ENCODE results near the gene ME3.

ME3 gene

DNA sequence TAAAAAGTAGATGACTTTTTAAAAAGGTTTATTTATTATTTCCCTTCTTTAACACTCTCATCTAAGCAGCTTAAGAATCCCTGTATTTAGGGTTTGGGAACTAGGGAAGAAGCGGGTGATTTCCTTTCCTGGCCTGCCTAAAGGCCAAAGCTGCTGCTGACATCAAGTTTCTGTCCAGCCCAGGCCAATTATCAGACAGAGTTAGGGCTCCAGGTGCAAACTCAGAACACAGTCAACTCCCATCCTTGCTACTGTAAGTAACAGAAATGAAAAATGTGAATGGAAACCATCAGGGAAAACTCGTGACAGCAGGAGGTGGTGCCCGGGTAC lies 188.8 kb downstream of the ME3 start:
- no peak for FAIRE-seq

DNA sequence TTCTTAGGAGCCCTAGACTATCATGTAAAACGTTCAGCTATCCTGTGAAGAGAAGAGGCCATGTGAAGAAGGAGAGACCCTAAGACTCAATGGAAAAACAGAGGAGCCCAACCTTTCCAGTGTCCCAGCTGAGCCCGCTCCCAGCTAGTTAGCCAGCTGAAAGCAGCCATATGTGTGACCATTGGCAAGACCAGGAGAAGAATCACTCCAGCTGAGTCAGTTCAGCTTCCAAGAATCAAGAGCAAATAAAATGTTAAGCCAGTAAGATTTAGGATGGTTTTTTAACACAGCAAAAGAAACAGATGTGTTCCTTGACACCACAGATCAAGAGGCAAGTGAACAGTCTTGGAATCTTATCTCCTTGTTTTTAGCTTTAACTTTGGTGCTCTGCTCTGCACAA lies 189.7 kb downstream of the ME3 start:
- FAIRE-seq: no peak

DNA sequence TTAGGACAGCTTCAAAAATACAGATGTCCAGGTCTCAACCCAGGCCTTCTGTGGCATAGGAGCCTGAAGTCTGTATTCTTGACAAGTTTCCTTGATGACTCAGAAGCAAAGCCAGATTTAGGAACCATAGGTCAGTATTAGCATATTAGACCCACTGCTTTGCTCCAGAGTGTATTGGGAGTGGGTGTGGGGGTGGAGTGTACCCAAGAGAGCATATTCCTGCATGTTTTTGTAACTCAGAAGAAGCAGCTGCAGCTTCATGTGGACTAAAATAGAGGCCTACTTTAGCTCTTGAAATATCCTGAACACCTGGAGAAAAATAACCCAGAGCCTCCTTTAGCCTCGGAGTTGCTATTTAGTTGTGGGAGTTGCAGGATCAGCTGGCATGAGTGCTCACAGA lies 191.0 kb downstream of the ME3 start:
- FAIRE-seq: no peak

DNA sequence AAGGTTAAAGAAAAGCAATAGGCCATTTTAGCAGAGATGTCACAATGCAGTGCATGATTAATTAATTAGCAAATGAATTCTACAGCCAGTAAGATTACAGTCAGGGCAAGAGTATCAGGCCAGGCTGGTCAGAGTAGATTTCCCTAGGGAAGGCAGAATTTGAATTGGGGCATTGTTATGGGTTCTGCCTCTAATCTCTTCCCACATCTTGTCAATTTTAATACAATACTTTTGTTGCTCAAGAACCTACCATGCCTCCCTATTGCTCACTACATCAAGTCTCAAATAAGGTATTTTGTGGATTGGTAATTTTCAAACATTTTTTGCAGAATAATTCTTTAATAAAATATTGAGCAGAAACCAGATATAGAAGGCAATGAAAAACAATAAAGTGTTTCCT lies 194.1 kb downstream of the ME3 start:
- no peak for FAIRE-seq

DNA sequence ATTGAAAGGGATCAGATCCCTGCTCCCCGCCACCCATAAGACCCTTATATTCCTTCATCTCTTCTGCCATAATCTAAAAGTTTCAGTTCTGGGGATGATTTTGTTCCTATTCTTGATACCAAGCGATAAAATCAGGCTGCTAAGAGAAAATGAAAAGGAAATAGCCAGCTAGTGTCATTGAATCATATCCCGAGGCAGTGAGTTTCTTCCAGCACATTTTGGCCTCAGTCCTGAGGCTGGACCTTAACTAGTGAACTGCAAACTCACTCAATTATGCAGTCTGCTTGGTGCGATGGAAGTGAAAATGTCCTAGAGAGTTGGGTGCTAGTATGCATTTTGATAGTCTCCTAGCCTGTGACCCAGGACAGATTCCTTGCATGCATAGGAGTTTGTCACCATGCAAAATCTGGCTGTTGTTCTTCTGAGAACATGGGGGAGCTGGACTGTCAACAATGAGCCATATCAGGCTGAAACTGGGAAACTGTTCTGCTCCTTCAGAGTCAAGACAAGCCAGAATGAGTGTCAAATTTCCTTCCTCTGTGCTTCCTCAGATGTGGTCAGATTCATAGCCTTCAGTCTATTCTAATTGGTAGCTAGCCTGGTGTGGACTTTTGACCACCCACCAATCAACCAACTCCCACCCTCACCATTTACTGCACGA lies 194.8 kb downstream of the ME3 start:
- no peak for FAIRE-seq

DNA sequence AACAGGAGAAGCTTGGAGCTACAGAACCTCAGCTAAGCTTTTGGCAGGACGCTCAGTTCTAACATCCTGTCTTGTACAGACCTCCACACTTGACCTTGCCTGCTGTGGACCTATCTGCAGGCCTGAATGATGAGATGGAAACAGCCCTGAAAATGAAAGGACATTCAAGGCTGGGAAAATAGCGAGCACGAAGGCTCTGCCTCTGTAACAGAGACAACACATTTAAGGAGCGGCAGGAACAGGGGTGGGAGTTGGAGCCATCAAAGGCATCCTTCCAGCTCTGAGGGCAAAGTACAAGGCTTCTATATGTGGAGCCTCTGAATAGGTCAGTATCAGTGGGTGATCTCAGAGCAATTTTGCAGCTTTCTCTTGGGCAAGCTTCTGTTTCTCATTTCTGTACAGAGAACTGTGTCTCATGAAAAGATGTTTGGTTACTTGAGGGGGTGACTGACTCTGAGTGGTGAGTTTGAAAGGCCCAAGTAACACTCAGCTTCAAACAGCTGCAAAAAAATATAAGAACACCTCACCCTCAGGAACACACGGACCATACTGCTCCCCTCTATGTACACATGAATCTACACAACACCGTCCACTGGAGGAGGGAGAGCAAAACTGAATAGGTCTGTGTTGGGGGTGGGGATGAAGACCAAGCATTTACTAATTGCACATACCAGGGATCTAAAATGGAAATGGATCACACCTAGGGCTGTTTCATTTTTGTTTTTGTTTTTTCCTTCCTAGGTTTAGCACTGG lies 196.1 kb downstream of the ME3 start:
- FAIRE-seq: no peak

DNA sequence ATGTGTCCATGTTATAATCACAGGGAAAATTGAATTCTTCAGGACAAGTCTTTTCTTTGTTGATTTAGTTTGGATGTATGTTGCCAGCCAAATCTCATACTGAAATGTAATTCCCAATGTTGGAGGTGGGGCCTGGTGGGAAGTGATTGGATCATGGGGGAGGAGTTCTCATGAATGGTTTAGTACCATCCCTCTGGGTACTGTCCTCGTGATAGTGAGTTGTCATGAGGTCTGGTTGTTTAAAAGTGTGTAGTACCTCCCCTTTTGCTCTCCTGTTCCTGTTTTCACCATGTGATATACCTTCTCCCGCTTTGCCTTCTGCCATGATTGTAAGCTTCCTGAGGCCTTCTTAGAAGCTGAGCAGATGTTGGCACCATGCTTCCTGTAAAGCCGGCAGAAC lies 197.4 kb downstream of the ME3 start:
- FAIRE-seq: no peak

DNA sequence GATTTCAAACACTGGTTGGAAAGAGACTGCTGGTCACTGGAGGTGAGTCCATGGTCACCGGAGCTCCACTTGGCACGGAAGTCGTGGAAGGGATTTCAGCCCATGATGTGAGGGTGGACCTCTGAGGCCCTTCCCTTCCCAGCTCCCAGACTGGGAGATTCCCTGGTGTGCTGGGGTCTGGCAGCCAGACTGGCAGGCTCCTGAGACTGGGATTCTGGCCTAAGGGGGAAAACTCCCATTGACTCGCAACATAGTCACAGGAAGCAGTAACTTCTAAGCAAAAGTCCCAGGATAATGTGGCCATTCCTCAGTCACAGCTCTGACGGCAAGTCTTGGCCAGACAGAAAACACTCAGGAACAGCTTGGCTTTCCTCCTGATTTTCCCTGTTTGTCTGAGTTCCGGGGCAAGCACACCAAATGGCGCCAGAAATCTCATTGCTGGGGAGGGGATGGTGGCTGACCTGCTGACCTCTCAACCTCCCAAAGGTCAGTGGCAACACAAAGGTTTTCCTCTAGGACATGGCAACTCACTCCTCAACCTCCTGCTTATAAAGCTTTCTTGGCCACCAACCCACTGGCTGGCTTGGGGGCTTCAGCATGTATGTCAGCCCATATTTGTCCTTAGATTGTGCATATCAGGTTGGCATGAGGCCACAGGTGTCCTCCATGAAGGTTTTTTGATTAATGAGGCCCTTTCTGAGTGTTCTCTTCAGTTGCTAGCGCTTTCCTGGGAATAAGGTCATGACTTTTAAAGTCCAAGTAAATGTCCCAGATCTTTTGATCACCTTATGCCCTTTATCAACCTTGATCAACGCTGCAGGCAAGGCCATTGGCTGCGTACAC lies 198.2 kb downstream of the ME3 start:
- no peak for FAIRE-seq

DNA sequence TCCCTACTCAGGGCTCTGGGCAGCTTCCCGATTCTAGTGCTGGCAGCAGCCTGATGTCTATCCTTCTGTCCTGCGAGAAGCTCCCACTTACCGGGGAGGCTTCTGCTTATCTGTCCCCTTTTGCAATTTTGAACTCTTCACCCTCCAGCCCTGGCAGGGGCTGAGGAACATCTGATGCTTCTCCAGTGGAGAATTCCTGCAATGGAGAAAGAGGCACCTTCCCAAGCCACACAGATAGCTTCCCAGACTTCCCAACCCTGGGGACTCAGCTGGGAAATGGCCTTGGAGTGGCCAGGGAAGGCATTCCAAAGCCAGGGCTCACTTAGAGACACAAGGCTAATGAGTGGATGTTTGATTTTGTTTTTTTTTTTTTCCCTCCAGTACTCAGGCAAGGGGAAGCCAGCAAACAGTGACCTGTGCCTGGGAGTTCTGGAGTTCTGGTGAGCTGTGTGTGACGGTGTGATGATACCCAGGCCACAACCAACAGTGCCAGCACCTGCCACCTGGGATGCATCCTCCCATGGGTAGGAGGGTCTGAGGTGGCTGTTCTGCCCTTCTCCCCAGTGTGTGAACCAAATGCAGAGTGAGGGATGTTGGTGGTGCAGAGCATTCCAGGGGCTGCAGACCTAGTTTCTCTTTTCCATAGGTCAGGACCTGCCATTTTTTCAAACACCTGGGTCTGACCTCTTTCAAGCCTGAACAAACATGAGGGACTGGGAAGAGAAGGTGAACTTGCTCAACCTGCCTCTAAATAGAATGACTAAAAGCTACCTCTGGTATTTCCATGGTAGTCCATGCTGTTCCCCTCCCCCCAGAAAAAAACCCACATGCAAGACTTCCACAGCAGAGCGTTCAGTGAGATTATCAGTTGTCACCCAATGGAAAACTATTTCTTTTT lies 202.7 kb downstream of the ME3 start:
- FAIRE-seq: no peak

DNA sequence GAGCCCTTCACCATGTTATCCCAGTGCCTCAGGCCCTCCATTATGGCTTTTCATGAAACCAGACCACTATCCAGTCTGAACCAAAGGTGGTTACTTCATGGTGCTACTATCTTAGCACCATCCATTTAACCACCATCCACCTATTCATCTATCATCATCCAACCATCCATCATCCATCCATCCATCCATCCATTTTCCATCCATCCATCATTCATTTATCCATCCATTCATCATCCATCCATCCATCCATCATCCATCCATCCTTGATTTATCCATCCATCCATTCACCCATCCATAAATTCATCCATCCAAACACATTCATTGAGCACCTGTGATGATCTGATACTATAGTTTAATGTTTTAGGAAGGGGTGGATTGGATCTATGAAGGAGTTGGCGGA lies 204.2 kb downstream of the ME3 start:
- no peak for FAIRE-seq

DNA sequence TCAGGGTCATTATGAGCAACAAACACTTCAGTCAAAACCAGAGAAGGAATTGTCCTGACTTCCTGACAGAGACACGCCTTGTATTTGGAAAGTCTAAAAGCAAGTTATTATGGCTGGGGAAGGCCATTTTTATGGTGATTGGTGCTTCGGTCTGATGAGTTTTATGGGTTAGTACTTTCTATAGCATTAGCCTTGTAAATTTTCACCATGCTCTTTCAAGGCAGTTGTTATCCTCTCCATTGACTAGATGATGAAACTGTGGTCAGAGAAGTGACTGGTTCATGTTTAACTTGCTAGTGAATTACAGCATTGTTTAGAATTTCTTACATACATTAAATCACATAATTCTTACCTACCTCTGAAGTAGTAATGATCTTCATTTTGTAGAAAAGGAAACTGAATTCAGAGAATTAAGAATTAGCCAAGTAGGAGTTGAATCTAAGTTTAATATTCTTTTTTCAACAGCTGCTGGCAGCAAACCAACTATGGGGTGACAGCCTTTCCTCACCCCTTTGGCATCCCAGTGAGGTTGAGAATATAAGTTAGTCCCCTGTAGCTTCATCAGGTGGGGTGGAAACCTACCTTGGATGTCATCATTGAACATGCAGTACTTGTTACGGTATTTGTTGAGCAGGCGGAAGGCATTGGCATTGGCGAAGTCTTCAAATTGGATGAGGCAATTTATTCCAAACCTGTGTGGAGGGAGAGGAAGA lies 207.8 kb downstream of the ME3 start:
- no peak for FAIRE-seq

DNA sequence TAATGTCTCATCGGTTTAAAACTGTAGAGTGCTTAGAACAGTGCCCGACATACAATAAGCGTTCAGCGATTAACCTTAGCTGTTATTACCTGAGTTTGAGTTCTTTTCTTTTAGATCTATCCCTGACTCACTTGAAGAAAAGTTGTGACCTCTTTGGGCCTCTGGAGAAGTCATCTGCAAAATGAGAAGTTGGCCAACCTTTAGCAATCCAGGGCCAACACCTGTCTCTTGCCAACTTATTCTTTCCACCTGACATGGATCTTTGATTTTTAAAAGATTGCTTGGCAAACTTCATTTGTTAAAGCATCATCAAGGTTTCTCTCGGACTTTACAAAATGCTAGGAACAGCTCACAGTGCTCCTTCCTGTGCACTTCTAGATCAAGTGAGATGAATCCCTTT lies 208.5 kb downstream of the ME3 start:
- FAIRE-seq: no peak

DNA sequence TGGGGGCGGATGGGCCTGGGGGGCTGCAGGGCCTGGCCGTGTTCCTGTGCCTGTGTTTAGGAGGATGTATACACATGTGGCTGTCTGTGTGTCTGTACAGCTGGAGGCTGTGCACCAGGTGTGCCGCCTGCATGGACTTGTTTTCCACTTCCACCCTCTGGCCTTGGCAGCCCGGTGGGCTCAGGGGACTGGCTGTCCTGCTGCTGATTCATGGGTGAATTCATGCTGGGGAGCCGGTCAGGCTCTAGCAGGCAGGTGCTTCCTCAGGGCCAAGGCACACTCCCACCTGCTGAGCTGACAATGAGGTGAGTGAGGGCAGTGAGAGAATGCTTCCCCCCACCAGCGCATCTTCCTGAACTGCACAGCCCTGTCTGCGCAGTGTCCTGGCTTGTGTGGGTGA lies 209.3 kb downstream of the ME3 start:
- no peak for FAIRE-seq

DNA sequence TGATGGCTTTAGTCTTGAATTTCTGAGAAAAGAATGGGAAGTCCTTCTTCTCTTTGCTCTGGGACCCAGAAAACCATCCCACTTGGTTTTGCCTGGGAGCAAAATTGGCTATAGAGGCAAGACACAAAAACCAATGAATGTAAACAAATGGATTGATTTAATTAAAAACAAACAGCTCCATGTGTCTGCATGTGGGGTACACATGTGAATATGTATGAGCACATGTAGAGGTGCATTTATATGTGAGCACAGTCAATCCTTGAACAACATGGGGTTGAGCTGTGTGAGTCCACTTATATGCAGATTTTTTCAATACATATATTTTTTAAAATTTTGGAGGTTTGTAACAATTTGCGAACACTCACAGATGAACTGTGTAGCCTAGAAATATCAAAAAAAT lies 210.5 kb downstream of the ME3 start:
- no peak for FAIRE-seq

DNA sequence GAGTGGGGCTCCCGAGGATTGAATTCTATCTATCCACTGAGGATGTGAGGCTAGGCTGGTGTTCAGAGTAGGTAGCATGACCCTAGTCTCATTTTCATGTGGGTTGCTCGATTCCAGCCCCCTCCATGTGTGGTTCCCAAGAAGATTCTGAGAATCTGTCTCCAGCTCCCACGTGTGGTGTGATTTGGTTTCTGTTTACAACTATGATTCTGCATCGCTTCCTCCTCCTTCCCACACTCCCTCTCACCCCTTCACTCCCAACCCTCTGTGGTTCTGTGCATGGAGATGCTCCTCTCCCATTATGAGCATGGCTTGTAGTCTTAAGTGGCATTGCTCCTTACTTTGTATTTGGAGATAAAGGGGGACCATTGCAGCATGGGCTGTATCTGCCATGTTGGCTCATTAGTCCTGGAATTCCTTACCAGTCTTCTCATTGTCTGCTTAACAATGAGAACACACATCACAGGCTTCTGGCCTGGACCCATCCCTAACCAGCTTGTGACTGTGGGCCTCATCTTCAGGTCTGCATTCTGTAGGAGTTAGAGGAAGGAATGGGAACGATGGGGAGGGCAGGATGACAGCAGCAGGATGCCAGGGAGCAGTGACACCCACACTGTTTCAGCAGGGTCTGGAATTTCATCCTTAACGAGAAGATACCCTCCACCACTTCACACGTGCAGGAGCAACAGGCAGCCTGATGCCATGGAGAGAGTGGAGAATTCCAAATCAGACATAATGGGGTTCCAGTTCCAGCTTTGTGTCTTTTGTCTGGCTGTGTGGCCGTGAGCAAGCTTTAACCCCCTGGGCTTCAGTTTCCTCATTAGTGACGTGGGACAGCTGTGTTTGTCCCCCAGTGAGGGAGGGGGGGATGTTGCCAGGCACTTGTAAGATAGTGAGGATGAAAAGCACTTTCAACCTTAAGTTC lies 211.7 kb downstream of the ME3 start:
- no peak for FAIRE-seq

DNA sequence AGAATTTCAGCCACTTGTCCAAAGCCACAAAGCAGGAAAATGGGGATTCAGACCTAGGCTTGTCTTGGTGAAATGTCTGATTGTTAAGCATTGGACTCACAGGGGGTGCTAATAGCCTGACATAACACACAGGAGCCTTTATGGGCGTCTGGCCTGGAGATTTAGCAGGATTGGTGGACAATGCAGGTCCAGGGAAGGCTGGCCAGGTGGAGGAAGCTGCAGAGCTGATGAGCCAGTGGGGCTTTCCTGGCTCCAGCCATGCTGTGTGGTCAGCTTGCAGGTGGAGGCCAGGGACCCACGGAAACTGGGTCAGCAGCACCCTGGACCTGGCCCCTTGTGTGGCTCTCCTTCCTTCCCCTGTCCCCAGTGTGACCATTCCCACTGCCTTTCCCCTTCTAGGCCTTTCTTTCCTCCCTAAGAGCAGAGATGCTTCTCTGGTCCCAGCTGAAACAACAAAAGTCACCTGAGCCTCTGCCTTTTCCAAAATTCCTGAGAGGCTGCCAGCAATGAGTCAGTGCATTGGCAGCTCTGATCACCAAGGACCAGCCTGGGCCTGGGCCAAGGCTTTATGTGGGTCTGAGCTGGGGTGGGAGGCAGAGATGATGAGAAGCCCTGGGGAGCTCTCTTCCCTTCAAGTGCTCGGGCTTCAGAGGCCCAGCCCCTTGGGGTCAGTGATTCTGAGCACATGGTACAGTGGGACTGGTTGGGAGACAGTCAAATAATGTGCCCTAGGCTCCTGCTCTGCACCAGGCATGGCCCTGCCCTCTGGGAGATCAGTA lies 212.5 kb downstream of the ME3 start:
- FAIRE-seq: no peak

DNA sequence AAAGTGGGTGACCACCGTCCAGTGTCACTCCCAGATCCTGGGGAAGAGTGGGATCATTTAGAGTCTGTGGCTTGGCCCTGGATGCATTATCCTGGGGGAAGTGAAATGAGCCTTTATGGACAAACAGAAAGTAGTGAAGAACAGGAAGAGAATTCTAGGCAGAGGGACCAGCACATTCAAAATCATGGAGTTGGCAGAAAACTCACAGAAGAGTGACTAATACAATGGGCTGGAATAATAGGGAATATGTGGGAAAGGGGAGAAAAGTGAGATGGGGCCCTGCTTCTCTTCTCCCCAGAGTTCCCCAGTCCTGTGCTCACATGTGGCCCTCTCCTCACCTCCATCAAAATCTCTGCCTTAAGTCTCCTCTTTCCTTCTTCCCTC lies 213.4 kb downstream of the ME3 start:
- FAIRE-seq: no peak

DNA sequence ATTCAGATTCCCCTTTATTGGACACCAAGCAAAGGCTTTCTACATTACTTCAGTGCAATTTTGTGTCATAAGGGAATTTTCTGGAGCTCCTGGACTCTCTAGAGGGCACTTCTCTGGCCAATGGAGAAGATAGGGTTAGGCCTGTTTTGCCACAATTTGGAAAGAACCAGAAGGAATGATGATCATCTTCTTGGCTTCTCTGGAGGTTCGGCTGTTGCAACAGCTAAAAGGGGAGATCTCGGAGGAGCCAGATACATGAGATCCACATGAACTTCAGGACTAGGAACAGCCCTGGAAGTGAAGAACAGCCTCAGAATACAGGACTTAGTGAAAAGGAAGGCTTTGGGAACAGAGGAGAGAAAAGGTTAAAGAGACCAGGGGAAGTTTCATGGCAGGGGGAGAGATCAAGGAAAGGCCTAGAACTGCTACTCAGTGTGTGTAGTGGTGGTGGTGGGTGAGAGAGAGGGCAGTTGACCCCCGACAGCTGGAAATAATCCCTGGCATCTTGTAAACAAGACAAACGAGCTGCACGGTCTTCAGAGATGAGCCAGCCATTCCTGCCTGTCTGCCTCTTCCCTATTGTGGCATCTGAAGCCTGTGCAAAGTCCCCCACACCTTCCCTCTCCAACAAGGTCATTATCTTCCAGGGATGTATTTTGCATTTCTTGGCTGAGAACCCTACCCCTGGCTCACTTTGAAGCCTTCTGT lies 214.0 kb downstream of the ME3 start:
- FAIRE-seq: no peak

DNA sequence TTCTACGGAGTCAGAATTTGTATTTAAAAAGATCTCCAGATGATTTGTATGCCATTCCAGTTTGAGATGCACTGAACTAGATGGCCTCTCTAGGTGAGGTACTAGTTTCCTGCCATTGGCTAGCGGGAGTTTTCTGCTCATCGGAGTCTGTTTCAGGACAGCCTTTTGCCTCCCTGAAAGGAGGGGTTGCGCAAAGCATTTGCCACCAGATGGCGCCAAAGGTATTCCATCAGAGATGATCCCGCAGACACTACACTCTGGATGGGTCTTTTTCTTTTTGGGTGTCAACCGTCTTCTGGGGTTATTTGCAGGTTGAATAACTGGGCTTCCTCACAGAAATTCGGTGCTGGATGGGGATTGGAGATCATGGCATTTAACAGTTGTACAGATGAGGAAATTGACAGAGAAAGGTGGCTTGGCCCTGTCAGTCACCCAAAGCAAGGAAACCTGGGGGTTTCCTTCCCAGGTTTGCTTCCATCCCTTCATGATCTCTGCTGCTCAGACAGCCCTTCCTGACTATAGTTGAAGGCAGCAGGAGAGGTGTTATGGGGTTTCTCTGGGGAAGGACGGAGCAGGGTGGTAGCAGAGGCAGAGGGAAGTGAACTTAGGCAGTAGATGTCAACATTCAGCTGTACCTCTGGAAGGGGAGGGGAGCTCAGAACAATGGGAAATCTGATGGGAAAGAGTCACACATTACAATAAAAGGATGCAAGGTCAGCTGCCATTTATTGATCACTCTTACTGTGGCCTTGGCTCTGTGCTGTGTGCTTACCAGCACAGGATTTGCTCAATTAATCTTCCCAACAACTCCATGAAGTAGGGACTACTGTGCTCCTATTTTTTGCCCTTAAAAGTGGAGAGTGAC lies 216.1 kb downstream of the ME3 start:
- FAIRE-seq: no peak

Measured in colon (tissue), 2 donors.